GM12878 (cell line): Measurements from ENCODE around the gene PCDH1.

Experiments
- EP300 ChIP-seq, 2 experiments: fragments of 150-350 bp in 1 of 2; IDR thresholded peaks; 2 replicates each; pipeline ENCODE4 v1.6.1; 2011 to 2012; ENCODE audit warnings: low read depth in 2 of 2, low read length in 2 of 2, borderline replicate concordance in 1 of 2, improper control_type of control experiment in 1 of 2, inconsistent platforms in 1 of 2; ENCODE audit not compliant: control insufficient read depth in 1 of 2
- EZH2 ChIP-seq: IDR thresholded peaks from 2 replicates; pipeline ENCODE4 v1.6.1; 2012; ENCODE audit warnings: low read depth, mild to moderate bottlenecking, control low read depth, inconsistent platforms, low read length, borderline replicate concordance; ENCODE audit not compliant: control insufficient read depth
- RAD21 ChIP-seq: IDR thresholded peaks from 2 replicates; pipeline ENCODE4 v1.6.1; 2011; ENCODE audit warnings: mild to moderate bottlenecking, low read depth, low read length, moderate library complexity; ENCODE audit not compliant: insufficient read depth
- SIX5 ChIP-seq: IDR thresholded peaks from 2 replicates; pipeline ENCODE4 v1.6.1; 2011; ENCODE audit warnings: mild to moderate bottlenecking, low read depth, low read length, moderate library complexity; ENCODE audit not compliant: severe bottlenecking
- TAF1 ChIP-seq: IDR thresholded peaks from 2 replicates; pipeline ENCODE4 v1.6.1; 2011; ENCODE audit warnings: mild to moderate bottlenecking, low read depth, low read length, borderline replicate concordance
- ZNF274 ChIP-seq: IDR thresholded peaks from one replicate; pipeline ENCODE4 v1.8.0; 2011; ENCODE audit not compliant: insufficient read length, insufficient read depth
- TF ChIP-seq, protein P1 (sequence below): fragments of 450-650 bp; IDR thresholded peaks from 2 replicates; pipeline ENCODE4 v1.6.1; 2017; ENCODE audit warnings: mild to moderate bottlenecking, low read depth, inconsistent platforms; ENCODE audit not compliant: poor library complexity, severe bottlenecking
- TF ChIP-seq, protein P2 (sequence below), 3 experiments: IDR thresholded peaks in 2 of 3; conservative IDR thresholded peaks in 1 of 3; 2 replicates each; pipeline ENCODE4 v1.5.1; 2011; ENCODE audit warnings: low read depth in 3 of 3, low read length in 3 of 3, mild to moderate bottlenecking in 3 of 3, control low read depth in 2 of 3, moderate library complexity in 2 of 3, inconsistent platforms in 1 of 3, mixed read lengths in 1 of 3; ENCODE audit not compliant: control insufficient read depth in 2 of 3, insufficient read depth in 1 of 3; ENCODE audit errors: extremely low read depth in 1 of 3

DNA sequence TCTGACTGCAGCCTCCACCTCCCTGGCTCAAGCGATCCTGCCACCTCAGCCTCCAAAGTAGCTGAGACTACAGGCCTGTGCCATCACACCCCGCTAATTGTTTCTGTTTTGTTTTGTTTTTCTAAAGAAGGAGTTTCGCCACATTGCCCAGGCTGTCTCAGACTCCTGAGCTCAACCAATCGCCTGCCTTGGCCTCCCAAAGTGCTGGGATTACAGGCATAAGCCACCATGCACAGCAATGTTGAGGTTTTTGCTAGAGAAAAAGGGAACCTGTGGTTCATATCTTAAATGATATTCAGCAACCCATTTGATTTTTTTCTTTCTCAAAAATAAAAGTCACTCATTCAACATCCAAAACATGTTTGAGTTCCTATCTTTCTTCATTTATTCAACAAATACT, 25.1 kb upstream of the PCDH1 start:
- TF ChIP-seq SIX5 (no peak), EZH2 (no peak), TAF1 (no peak), RAD21 (no peak), ZNF274 (no peak), EP300 (IDR thresholded peaks at IDR 0.05; ENCODE audit: borderline replicate concordance in 1 of 2, control insufficient read depth in 1 of 2, low read depth in 2 of 2, low read length in 2 of 2) (no peak)
- TF ChIP-seq, protein P1, sequence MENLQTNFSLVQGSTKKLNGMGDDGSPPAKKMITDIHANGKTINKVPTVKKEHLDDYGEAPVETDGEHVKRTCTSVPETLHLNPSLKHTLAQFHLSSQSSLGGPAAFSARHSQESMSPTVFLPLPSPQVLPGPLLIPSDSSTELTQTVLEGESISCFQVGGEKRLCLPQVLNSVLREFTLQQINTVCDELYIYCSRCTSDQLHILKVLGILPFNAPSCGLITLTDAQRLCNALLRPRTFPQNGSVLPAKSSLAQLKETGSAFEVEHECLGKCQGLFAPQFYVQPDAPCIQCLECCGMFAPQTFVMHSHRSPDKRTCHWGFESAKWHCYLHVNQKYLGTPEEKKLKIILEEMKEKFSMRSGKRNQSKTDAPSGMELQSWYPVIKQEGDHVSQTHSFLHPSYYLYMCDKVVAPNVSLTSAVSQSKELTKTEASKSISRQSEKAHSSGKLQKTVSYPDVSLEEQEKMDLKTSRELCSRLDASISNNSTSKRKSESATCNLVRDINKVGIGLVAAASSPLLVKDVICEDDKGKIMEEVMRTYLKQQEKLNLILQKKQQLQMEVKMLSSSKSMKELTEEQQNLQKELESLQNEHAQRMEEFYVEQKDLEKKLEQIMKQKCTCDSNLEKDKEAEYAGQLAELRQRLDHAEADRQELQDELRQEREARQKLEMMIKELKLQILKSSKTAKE = no peak
- TF ChIP-seq, protein P2, sequence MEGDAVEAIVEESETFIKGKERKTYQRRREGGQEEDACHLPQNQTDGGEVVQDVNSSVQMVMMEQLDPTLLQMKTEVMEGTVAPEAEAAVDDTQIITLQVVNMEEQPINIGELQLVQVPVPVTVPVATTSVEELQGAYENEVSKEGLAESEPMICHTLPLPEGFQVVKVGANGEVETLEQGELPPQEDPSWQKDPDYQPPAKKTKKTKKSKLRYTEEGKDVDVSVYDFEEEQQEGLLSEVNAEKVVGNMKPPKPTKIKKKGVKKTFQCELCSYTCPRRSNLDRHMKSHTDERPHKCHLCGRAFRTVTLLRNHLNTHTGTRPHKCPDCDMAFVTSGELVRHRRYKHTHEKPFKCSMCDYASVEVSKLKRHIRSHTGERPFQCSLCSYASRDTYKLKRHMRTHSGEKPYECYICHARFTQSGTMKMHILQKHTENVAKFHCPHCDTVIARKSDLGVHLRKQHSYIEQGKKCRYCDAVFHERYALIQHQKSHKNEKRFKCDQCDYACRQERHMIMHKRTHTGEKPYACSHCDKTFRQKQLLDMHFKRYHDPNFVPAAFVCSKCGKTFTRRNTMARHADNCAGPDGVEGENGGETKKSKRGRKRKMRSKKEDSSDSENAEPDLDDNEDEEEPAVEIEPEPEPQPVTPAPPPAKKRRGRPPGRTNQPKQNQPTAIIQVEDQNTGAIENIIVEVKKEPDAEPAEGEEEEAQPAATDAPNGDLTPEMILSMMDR (IDR thresholded peaks at IDR 0.05 in 2 of 3, conservative IDR thresholded peaks at IDR 0.05 in 1 of 3; ENCODE audit: control insufficient read depth in 2 of 3, extremely low read depth in 1 of 3, insufficient read depth in 1 of 3, low read depth in 3 of 3, low read length in 3 of 3) = no peak
